Loucy (cell line): Measurements from ENCODE around the gene PEX12.

Experiments
- H2AFZ ChIP-seq: fragments of 200-600 bp; sonication (generic); 2 replicates; pipeline ENCODE4 v1.6.0; 2016; ENCODE audit warnings: antibody characterized with exemption, mild to moderate bottlenecking, low read length, moderate library complexity
- H3F3A ChIP-seq: fragments of 200-600 bp; 2 replicates; pipeline ENCODE4 v1.6.0; 2016; ENCODE audit warnings: antibody characterized with exemption, low read depth, mild to moderate bottlenecking
- H3K27me3 ChIP-seq: fragments of 200-600 bp; sonication (generic); 2 replicates; pipeline ENCODE4 v1.6.1; 2014; ENCODE audit warnings: low read length, mild to moderate bottlenecking; ENCODE audit not compliant: insufficient read depth, poor library complexity, severe bottlenecking
- H3K36me3 ChIP-seq: fragments of 200-600 bp; sonication (generic); 2 replicates; pipeline ENCODE4 v1.6.1; 2016; ENCODE audit warnings: low read length; ENCODE audit not compliant: insufficient read depth
- H3K4me1 ChIP-seq: fragments of 200-600 bp; sonication (generic); 2 replicates; pipeline ENCODE4 v1.5.1; 2014; ENCODE audit warnings: low read length, mild to moderate bottlenecking; ENCODE audit not compliant: insufficient read depth, poor library complexity, severe bottlenecking
- H3K4me2 ChIP-seq: fragments of 200-600 bp; sonication (generic); 2 replicates; pipeline ENCODE4 v1.6.0; 2014; ENCODE audit warnings: antibody characterized with exemption, low read length, low read depth, mild to moderate bottlenecking; ENCODE audit not compliant: poor library complexity, severe bottlenecking
- H3K4me3 ChIP-seq: fragments of 200-600 bp; sonication (generic); 2 replicates; pipeline ENCODE4 v1.5.1; 2014; ENCODE audit warnings: low read length, mild to moderate bottlenecking, mixed read lengths; ENCODE audit not compliant: poor library complexity, severe bottlenecking
- H3K79me2 ChIP-seq: fragments of 200-600 bp; sonication (generic); 2 replicates; pipeline ENCODE4 v1.6.1; 2014; ENCODE audit warnings: low read length; ENCODE audit not compliant: insufficient read depth
- H3K9ac ChIP-seq: fragments of 200-600 bp; sonication (generic); 2 replicates; pipeline ENCODE4 v1.6.0; 2014; ENCODE audit warnings: mild to moderate bottlenecking, low read depth, low read length, moderate library complexity; ENCODE audit not compliant: poor library complexity, severe bottlenecking
- H3K9me2 ChIP-seq: fragments of 200-600 bp; sonication (generic); replicated peaks from 2 replicates; pipeline ENCODE4 v1.6.1; 2016; ENCODE audit warnings: low read depth, low read length, mixed read lengths
- H3K9me3 ChIP-seq: fragments of 200-600 bp; sonication (generic); 2 replicates; pipeline ENCODE4 v1.6.1; 2014; ENCODE audit warnings: mild to moderate bottlenecking, antibody characterized with exemption, low read length, low read depth; ENCODE audit not compliant: insufficient read depth
- H4K20me1 ChIP-seq: fragments of 200-600 bp; sonication (generic); 2 replicates; pipeline ENCODE4 v1.6.0; 2014; ENCODE audit warnings: antibody characterized with exemption, low read length, mild to moderate bottlenecking; ENCODE audit not compliant: insufficient read depth, poor library complexity, severe bottlenecking
- EZH2phosphoT487 ChIP-seq: fragments of 200-600 bp; IDR thresholded peaks from 2 replicates; pipeline ENCODE4 v1.6.1; 2018; ENCODE audit warnings: antibody characterized with exemption, mild to moderate bottlenecking, moderate library complexity, borderline replicate concordance
- TF ChIP-seq, protein P1 (sequence below): fragments of 200-600 bp; sonication (generic); conservative IDR thresholded peaks from 2 replicates; pipeline ENCODE4 v1.5.1; 2014; ENCODE audit warnings: mild to moderate bottlenecking, antibody characterized with exemption, low read length

PEX12 gene

DNA sequence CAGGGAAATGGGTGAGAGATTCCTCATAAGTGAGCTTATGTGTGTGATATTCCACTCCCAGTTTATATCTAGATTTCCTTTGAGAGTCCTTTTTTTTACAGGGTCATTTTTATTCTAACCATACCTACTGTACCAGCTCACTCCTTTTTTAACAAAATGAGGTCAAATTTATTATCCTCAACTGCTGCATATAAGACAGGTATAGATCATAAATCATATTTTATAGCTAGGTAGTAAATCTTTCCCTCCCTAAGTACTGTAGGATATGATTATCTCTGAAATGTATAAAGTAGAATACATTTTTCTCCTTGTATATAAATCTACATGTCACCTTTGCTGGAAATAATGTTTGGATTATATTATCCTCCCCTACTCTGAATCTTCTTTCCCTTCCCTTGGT is 40.3 kb upstream of the PEX12 start:
- Histone ChIP-seq H3K4me3 (no peak overlapping the region), H3K79me2 (no peaks in the 10 kb centered on the region), H3K4me2 (no peak overlapping the region), H3K9ac (no peak overlapping the region), H4K20me1 (no peaks in the 10 kb centered on the region), H3K9me3 (no peaks in the 10 kb centered on the region), H3K36me3 (peaks cover 3% of the 10 kb centered on the region; the same call in 1 of the 2 replicates), H2AFZ (no peak overlapping the region), H3K9me2 (no peaks in the 10 kb centered on the region), H3K4me1 (no peaks in the 10 kb centered on the region), H3K27me3 (no peaks in the 10 kb centered on the region), H3F3A (no peaks in the 10 kb centered on the region)
- no peak for TF ChIP-seq EZH2phosphoT487
- TF ChIP-seq, protein P1, sequence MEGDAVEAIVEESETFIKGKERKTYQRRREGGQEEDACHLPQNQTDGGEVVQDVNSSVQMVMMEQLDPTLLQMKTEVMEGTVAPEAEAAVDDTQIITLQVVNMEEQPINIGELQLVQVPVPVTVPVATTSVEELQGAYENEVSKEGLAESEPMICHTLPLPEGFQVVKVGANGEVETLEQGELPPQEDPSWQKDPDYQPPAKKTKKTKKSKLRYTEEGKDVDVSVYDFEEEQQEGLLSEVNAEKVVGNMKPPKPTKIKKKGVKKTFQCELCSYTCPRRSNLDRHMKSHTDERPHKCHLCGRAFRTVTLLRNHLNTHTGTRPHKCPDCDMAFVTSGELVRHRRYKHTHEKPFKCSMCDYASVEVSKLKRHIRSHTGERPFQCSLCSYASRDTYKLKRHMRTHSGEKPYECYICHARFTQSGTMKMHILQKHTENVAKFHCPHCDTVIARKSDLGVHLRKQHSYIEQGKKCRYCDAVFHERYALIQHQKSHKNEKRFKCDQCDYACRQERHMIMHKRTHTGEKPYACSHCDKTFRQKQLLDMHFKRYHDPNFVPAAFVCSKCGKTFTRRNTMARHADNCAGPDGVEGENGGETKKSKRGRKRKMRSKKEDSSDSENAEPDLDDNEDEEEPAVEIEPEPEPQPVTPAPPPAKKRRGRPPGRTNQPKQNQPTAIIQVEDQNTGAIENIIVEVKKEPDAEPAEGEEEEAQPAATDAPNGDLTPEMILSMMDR: no peak

DNA sequence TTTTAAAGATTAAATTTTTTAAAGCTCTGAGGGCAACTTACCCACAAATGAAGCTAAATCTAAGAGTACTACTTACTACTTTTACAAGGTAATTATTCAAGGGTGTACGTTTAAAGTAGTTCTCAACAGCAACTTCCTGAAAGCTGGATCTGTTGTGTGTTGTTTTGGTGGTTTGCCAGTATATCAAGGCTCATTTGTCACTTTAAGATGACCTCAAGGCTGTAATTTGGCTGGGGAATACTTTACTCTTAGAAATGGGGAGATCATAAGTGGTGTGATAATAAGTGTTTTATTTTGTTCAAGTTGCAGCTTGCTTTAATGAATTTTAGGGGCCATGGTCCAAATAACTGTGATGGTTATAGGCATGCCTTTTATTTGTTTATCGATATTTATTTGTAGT is 39.1 kb upstream of the PEX12 start:
- no peaks in the 10 kb centered on the region for H3K79me2 ChIP-seq

DNA sequence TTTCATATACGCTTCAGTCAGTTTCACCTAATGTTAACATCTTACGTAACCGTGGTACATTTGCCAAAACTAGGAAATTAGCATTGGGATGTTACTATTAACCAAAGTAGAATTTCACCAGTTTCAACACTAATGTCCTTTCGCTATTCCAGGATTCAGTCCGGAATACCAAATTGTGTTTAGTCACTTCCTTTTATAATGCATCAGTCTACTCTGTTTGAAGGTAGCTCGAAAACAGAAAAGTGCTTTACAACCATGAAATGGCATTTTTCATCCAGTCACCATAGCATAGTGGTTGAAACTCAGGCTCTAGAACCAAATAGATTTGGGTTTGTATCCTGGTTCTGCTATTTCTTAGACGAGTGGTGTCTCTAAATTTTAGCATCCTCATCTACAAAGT is 38.2 kb upstream of the PEX12 start:
- TF ChIP-seq, protein P1: no peak
- no peak for TF ChIP-seq EZH2phosphoT487
- H3F3A ChIP-seq: no peaks in the 10 kb centered on the region
- no peaks in the 10 kb centered on the region for H3K4me1 ChIP-seq
- H3K9ac ChIP-seq: no peak overlapping the region
- H3K27me3 ChIP-seq: no peaks in the 10 kb centered on the region
- no peak overlapping the region for H3K4me2 ChIP-seq
- no peak overlapping the region for H2AFZ ChIP-seq
- peaks cover 5% of the 10 kb centered on the region; the same call in 1 of the 2 replicates for H3K36me3 ChIP-seq
- no peaks in the 10 kb centered on the region for H3K79me2 ChIP-seq
- no peaks in the 10 kb centered on the region for H4K20me1 ChIP-seq
- H3K9me3 ChIP-seq: no peaks in the 10 kb centered on the region
- H3K4me3 ChIP-seq: no peak overlapping the region
- H3K9me2 ChIP-seq: no peaks in the 10 kb centered on the region

More for the DNA sequence above, 39.1 kb upstream of the PEX12 start:
- no peaks in the 10 kb centered on the region for H3K27me3 ChIP-seq
- no peak for TF ChIP-seq EZH2phosphoT487
- H3K4me3 ChIP-seq: no peak overlapping the region
- no peaks in the 10 kb centered on the region for H4K20me1 ChIP-seq
- H3K36me3 ChIP-seq: peaks cover 3% of the 10 kb centered on the region; the same call in 1 of the 2 replicates
- no peaks in the 10 kb centered on the region for H3K9me2 ChIP-seq
- H3K4me1 ChIP-seq: no peaks in the 10 kb centered on the region
- H3K9me3 ChIP-seq: no peaks in the 10 kb centered on the region
- H2AFZ ChIP-seq: no peak overlapping the region
- no peak overlapping the region for H3K9ac ChIP-seq
- no peak overlapping the region for H3K4me2 ChIP-seq
- no peaks in the 10 kb centered on the region for H3F3A ChIP-seq

DNA sequence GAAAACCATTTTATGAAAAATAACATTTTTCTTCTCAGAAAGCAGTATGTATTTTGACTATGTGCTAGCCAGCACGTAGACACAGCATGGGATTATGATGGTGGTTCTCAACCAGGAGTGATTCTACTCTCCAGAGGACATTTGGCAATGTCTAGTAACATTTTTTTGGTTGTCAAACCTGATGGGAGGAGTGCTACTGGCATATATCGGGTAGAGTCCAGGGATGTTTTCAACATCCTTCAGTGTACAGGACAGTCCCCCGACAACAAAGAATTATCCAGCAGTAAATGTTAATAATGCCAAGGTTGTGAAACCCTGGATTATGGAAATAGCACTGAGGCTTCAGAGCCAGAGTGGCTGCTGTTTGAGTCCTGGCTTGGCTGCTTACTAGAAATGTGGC is 36.4 kb upstream of the PEX12 start:
- Histone ChIP-seq H2AFZ (no peak overlapping the region), H4K20me1 (no peaks in the 10 kb centered on the region), H3K4me1 (no peaks in the 10 kb centered on the region), H3K36me3 (peaks cover 13% of the 10 kb centered on the region; the same call in 1 of the 2 replicates), H3K79me2 (no peaks in the 10 kb centered on the region), H3F3A (no peaks in the 10 kb centered on the region), H3K9me2 (no peaks in the 10 kb centered on the region), H3K4me3 (no peak overlapping the region), H3K4me2 (no peak overlapping the region), H3K27me3 (no peaks in the 10 kb centered on the region), H3K9me3 (no peaks in the 10 kb centered on the region), H3K9ac (no peak overlapping the region)
- no peak for TF ChIP-seq EZH2phosphoT487
- TF ChIP-seq, protein P1: no peak
